NCI-H2171 treated with DMSO at 0.1 percent for 48 hours (cell line): ENCODE measurements around the gene LIX1.
"Not testable (repeated sequence)": the region's sequence is repeated elsewhere in the genome, so short reads cannot be mapped to it uniquely, and the experiment has no call there.

ENCODE experiments used
- DNase-seq: peaks from one replicate; lab custom pipeline; 2025; lab: John Stamatoyannopoulos, UW

LIX1 gene

DNA sequence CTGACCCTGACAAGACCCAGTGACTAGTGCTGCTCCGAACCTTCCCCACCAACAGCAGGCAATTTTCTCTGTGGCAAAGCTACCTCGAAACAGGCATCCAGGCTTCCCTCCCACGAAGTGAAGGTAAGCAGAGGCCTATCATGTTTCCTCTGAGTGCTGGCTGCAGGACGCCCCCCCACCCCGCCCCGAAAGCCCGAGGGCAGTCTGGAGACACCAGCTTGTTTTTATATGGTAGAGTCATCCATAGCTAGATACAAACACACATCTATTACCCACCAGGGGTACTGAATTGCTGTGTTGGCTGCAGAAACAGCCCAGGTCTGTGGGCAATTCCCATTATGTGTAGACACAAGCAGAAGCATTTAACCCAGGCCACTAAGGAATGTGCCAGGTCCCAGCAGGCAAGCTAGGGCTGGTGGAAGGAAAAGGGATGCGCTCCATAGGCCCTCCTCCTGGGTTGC is 40.4 kb downstream of the LIX1 start:
- DNase-seq: peak; percentile 2

GRCh38 chr5:97101189-97101910 is 41.1 kb downstream of the LIX1 start:
- DNase-seq: no peak

DNA sequence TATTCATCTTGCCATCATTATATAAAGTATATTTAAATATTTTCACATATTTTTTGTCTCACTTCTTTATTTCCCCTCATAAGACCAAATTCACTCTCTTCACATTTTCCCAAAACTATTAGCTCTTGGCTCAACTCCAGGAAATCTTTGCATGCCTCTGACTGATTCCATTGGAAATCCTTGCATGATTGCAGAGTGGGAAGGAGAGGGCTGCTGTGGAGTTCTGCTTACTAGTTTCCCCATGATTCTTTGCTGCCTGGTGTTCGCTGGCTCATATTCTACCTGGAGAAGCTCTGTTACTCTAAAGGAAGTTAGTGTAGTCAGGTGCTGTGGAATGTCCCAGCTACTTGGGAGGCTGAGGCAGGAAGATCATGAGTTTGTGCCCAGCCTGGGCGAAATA is 41.9 kb downstream of the LIX1 start:
- DNase-seq: no peak

GRCh38 chr5:97098922-97099321 is 43.5 kb downstream of the LIX1 start:
- DNase-seq: peak; percentile 7

DNA sequence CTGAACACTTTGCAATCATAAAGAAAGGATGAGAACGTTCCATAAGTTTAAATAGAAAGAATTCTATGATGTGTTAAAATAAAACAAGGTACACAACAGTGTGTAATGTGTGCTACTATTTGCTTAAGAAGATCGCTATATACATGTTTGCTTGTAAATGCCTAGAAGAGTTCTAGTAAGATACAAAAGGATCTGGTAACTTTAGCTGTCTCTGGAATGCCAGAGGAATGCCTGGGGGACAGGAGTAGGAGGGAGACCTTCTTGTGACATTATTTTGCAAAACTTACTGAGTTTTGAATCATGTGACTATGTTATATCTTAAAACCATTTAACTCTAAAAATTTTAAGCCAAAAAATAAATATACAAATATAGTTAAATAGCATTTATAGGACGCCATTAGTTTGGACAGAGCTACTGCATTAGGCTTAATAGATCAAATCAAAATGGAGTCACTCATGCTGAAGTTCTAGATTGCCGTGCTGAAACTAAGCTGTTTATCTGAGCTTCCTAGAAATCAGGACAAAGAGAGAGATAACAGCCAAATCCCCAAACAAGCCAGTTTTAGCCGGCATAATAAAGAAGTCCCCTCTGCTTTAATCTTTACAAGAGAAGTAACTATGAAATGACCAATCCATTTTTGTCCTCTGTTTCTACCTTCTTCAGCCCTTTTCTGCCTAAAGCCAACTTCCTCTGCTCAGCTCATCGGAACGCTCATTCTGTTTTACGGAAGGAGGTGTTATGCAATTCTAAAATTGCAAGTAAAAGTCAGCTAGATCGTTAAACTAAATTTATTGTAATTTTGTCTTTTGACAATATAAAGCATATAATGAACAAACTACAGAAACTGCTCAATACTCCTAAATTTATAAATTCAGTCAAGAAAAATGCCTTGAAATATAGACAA is 44.8 kb downstream of the LIX1 start:
- DNase-seq: no peak

- DNase-seq: no peak
These were observed 45.6 kb downstream of the LIX1 start for GRCh38 chr5:97096846-97097245.

GRCh38 chr5:97096191-97096590 is 46.2 kb downstream of the LIX1 start:
- no peak for DNase-seq

- DNase-seq: no peak
These were observed 47.1 kb downstream of the LIX1 start for GRCh38 chr5:97095318-97095732.

DNA sequence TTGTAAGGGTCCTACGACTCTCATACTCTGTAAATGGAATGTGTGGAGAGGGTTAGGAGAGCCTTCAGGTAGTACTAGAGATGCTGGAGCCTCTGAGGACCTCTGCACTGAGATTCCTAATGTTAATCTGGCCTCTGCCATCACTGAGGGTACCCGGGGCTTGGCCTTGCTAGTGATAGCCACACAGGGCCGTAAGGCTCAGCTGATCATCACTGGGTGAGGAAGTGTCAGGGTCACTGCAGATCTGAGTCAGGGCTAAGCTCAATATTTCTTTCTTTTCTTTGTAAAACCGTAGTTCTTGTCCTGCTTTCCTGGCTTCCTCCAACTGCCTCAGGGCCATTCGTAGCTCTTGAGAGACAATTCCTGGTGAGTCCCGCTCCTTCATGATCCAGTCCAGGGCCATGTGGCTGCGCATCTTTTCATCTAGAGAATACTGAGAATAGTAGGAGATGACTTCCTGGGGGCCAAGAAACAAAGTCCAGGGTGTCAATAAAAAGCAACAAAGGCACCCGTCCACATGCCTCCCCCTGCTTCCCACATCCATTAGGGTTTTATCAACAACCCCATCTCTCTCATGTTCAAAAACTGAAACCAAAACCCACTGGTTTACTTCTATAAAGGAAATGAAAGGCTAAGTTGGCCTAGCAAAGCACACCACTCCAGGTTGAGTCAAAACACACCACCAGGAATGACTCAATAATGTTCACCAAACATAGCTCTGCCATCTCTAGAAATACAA is 47.7 kb downstream of the LIX1 start:
- no peak for DNase-seq

DNA sequence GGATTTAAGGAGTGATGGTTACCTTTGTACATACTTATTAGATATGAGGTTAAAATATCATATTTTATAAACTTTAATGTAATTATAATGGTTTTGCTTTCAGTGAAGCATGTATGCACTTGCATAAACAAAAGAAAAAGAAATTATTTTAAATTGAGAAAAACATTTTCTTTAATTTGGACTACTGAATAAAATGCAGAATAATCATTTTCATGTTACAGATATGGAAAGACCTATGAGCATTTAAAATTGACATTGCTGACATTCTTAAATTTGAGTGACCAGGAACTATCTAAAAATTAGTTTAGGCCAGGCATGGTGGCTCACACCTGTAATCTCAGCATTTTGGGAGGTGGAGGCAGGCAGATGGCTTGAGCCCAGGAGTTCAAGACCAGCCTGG is 49.2 kb downstream of the LIX1 start:
- DNase-seq: no peak

GRCh38 chr5:97090944-97091343 is 51.5 kb downstream of the LIX1 start:
- DNase-seq: no peak

- DNase-seq: no peak
These were observed 53.1 kb downstream of the LIX1 start for GRCh38 chr5:97089149-97089801.

DNA sequence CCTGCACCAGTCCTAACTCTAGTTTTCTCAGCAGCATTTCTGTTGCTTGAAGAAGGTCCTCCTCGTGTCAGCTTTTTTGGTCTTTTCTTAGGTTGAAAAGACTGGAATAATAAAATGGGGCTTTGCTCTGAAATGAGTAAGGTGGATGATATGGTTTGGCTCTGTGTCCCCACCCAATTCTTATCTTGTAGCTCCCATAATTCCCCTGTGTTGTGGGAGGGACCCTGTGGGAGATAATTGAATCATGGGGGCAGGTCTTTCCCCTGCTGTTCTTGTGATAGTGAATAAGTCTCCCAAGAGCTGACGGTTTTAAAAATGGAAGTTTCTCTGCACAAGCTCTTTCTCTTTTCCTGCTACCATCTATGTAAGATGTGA is 53.6 kb downstream of the LIX1 start:
- no peak for DNase-seq

GRCh38 chr5:97087138-97087537 is 55.3 kb downstream of the LIX1 start:
- no peak for DNase-seq

DNA sequence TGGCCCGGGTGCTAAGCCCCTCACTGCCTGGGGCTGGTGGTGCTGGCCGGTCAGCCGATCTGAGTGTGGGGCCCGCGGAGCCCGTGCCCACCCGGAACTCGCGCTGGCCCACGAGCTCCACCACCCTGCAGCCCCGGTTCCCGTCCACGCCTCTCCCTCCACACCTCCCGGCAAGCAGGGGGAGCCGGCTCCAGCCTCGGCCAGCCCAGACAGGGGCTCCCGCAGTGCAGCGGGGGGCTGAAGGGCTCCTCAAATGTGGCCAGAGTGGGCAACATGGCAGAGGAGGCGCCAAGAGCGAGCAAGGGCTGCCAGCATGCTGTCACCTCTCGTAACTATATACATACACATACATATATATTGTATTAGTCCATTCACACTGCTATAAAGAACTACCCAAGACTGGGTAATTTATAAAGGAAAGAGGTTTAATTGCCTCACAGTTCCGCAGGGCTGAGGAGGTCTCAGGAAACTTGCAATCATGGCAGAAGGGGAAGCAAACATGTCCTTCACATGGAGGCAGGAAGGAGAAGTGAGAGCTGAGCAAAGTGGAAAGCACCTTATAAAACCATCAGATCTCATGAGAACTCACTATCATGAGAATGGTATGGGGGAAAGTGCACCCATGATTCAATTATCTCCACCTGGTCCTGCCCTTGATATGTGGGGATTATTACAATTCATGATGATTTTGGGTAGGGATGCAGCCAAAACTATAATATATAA is 56.8 kb downstream of the LIX1 start:
- no peak for DNase-seq

GRCh38 chr5:97084782-97085458 is 57.5 kb downstream of the LIX1 start:
- not testable (repeated sequence) for DNase-seq

DNA sequence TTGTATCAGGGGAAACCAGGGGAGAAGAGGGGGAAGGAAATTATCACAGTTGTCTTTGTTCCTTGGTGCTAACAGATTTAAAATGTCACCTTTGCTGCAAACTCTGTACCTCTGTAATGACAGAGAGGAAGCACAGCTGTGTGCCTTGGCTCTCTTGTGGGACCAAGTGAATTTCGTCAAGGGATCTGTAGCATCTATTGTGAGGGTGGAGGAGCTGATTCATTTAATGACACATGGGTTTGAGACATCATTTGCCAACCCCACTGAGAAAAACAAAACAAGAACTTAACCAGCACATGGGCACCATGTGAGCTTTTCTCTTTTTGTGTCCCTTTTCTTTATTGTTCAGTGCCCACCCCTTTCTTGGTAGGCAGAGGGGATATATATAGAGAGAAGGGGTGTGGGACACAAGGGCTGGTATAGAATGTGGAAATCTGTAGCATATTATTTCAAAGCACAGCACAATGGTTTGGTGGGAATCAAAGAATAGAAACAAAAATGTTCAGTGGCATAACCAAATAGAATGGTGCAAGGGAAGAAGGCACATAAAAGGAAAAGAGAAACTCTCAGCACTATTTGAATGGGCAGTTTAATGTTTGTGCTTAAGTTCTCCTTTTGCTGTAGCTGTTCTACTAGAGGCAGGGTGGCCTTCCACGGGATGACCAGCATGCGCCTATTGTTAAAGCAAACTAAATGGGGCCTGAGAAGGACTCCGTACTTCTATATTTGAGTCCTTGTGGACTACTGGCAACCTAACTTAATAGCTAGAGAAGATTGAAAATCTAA is 63.3 kb downstream of the LIX1 start:
- DNase-seq: no peak

DNA sequence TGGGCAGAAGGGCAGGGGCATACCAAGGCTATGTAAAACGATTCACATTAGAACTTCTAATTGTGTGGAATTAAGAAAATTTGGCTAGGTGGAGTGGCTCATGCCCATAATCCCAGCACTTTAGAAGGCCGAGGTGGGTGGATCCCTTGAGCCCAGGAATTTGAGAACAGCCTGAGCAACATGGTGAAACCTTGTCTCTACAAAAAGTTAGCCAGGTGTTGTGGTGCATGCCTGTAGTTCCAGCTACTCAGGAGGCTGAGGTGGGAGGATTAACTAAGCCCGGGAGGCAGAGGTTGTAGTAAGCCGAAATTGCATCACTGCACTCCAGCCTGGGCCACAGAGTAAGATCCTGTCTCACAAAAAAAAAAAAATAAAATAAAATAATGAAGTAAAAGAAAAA is 65.2 kb downstream of the LIX1 start:
- no peak for DNase-seq

DNA sequence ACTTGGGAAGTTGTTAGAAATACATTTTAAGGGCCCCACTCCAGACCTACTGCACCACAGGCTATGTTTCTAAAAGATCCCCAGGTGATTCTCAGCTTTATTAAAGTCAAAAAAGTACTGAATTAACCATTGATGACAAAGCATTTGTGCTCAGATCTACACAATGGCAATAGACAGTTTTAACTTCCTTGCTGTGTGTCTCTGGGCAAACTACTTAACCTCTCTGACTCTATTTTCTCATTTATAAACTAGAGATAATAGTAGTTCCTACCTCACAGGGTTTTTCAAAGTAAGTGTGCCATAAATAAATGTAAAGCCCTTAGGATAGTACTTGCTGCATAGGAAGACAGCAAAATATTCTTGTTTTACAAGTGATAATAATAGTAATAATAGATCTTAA is 66.3 kb downstream of the LIX1 start:
- no peak for DNase-seq

DNA sequence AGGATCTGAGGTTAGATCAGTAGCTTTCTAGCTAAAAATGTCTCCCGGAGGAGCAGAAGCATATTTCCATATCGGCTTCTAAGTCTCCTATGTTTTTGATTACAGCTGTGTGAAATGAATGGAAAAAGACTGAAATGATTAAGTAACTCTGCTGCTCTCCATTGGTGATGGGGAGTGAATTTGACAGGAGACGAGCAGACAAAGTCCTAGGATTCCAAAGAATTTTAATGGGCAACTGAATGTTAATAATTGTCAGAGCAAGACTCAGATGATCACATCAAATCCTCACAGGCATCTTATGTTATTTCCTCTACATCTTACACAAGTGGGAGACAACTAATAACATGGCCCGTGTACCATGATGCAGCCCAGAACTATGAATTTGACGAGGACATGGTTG is 66.8 kb downstream of the LIX1 start:
- no peak for DNase-seq
